ENCODE data around the gene DYNLT2.

GRCh38 chr6:169782966-169783365, 31.6 kb upstream of the DYNLT2 start:
- TF ChIP-seq CTCF (conservative IDR thresholded peaks at IDR 0.05 in 1 of 2, IDR thresholded peaks at IDR 0.05 in 1 of 2; ENCODE audit: low read depth in 1 of 2, low read length in 2 of 2), result no peak
- no peak for TF ChIP-seq EZH2 (IDR thresholded peaks at IDR 0.05; ENCODE audit: low read length, missing control alignments)
